Brain pericyte (primary cell): ENCODE results near the gene SCNN1B.

Experiments
- DNase-seq: peaks from one replicate; pipeline ENCODE4 v3.0.0-alpha.2; 2012; ENCODE audit warnings: low read depth, low spot score

SCNN1B gene

GRCh38 chr16:23407436-23408127 lies 105.5 kb downstream of the SCNN1B start:
- no peak for DNase-seq

- DNase-seq = no peak
Measured at GRCh38 chr16:23408242-23408822, 106.2 kb downstream of the SCNN1B start.

- no peak for DNase-seq
Measured at GRCh38 chr16:23408823-23409298, 106.8 kb downstream of the SCNN1B start.

GRCh38 chr16:23409522-23409921 lies 107.4 kb downstream of the SCNN1B start:
- no peak for DNase-seq

GRCh38 chr16:23410176-23410575 lies 108.1 kb downstream of the SCNN1B start:
- DNase-seq = no peak

GRCh38 chr16:23414731-23415130 lies 112.6 kb downstream of the SCNN1B start:
- DNase-seq = no peak

- DNase-seq = no peak
Measured at GRCh38 chr16:23416816-23417215, 114.7 kb downstream of the SCNN1B start.

- DNase-seq = no peak
Measured at GRCh38 chr16:23420011-23420410, 117.9 kb downstream of the SCNN1B start.

GRCh38 chr16:23423496-23424049 lies 121.5 kb downstream of the SCNN1B start:
- peak; percentile 64 for DNase-seq

- DNase-seq = peak; percentile 21
Measured at GRCh38 chr16:23424292-23424958, 122.3 kb downstream of the SCNN1B start.

GRCh38 chr16:23428351-23428750 lies 126.2 kb downstream of the SCNN1B start:
- no peak for DNase-seq
